LNCAP (cell line): Measurements from ENCODE around the gene MPRIP.

ENCODE experiments used
- TF ChIP-seq, protein P1 (sequence below): fragments of 450-650 bp; IDR thresholded peaks from 2 replicates; pipeline ENCODE4 v1.5.1; 2017; ENCODE audit warnings: mild to moderate bottlenecking

Gene MPRIP

DNA sequence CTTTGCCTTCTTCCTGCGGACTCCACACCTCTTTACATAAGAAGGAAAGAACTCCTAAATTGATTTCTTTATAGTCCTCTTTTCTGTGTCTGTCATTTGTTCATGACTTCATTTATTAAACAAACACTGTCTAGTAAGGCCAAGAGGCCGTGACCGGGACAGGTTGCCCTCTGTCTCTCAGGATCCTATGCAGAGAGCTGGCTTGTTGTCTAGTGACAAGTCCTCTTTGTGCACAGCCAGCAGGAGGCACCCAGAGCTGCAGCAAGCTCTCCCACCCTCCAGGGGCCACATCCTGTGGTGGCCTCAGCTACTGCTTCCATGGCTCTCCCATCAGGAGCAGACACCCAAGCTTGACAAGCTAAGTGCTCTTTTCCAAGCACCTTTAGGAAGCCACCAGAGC, 113.3 kb downstream of the MPRIP start:
- TF ChIP-seq, protein P1, sequence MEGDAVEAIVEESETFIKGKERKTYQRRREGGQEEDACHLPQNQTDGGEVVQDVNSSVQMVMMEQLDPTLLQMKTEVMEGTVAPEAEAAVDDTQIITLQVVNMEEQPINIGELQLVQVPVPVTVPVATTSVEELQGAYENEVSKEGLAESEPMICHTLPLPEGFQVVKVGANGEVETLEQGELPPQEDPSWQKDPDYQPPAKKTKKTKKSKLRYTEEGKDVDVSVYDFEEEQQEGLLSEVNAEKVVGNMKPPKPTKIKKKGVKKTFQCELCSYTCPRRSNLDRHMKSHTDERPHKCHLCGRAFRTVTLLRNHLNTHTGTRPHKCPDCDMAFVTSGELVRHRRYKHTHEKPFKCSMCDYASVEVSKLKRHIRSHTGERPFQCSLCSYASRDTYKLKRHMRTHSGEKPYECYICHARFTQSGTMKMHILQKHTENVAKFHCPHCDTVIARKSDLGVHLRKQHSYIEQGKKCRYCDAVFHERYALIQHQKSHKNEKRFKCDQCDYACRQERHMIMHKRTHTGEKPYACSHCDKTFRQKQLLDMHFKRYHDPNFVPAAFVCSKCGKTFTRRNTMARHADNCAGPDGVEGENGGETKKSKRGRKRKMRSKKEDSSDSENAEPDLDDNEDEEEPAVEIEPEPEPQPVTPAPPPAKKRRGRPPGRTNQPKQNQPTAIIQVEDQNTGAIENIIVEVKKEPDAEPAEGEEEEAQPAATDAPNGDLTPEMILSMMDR, result no peak

DNA sequence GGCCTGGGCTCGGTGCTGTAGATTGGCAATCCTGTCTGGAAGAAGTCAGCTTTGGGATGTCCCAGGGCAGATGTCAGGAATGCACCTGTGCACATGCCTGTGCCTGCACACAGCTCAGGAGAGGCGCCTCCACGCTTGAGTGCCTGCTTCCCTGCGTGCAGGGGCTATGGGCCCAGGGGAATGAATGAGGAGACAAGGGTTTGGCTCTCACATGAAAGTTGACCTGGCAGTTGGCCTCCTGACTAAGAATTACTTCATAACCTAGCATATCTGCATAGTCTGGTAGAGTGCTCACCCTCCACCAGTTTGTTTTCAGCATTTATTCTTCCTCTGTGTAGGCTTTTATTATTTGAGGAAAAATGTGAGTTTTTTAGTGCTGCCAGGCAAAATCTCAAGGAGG, 113.8 kb downstream of the MPRIP start:
- TF ChIP-seq, protein P1, result no peak

DNA sequence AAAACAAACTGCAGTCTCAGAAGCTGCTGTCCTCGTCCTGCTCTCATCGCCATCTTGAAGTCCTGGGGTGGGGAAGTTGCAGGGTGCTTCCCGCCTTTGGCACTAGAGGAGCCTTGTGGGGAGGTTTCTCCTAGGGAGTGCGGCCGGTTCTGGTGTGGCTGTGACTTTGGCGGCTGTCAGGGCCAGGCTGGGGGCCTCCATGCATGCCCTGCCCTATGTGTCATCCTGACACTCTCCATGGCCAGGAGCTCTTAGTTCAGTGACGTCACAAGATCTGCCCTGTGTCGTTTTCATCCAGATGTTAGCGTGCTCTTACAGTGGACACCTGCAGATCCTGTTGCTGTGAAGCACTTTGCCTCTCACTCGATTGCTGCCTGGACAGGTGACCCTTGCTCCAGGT, 114.3 kb downstream of the MPRIP start:
- TF ChIP-seq, protein P1, result no peak

DNA sequence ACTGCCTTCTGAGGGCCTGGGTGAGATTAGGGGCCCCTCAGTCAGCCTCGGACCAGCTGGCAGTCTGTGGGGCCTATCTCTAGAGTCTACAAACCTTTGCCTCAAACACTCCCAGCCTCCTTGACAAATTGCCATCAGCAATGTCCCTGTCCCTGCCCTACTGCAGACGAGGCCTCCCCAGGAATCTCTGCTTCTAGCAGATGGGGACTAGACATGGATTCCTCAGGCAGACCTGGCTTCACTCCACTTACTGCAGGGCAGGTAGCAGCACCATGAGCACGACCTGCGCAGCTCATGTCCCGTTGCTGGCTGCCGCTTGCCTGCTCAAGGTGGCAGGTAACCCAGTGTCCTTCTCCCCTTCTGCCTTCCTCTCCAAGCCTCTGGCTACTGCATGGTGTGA, 114.8 kb downstream of the MPRIP start:
- TF ChIP-seq, protein P1, result no peak

DNA sequence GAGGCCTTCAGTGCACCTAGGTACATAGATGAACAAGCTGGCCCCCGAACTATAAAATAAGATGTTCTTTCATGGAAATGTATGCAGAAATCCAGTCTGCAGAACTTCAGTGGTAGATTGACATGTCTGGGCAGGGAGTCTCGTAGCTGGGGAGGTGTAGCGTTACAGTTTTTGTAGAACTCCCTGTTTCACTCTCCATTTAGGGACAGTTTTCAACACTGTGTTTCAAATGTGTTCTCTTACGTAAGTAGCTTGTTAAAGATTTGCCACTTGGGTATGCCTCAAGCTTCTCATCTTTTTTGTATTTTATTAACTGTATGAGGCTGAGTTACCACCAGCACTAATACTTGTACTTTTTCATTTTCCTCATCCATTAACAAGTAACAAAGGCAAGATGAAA, 117.3 kb downstream of the MPRIP start:
- TF ChIP-seq, protein P1, result no peak

DNA sequence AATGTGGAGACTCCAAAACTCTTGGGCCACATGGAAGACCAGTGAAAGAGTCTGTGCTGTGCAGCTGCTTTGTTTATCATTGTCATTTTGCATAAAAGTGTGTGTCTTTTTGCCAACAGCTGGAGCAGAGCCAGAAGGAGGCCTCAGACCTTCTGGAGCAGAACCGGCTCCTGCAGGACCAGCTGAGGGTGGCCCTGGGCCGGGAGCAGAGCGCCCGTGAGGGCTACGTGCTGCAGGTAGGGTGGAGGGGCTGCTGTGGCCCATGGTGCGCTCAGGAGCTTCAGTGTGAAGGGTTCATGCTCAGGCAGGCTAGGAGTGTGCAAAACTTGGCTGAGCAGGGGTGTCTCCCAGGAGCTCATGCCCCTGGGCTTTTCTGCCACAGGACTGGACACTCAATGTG, 118.9 kb downstream of the MPRIP start:
- TF ChIP-seq, protein P1, result no peak

DNA sequence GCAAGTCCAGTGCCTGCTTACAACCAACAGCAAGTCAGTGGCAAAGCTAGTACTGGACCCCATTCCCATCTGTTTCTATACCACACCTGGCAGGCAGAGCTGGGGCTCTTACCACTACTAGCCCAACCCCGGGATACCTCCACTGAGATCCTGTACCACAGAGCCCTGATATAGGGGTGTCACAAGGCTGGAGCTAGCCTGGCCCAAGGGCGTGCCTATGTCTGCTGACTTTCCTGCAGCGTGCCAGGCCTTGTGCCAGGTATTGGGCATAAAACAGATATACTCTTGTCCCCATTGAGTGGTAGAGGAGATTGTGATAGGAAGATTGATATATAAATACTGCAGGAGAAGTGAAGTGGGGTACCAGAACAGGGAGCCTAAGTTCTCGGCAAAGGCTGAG, 119.5 kb downstream of the MPRIP start:
- TF ChIP-seq, protein P1, result no peak

DNA sequence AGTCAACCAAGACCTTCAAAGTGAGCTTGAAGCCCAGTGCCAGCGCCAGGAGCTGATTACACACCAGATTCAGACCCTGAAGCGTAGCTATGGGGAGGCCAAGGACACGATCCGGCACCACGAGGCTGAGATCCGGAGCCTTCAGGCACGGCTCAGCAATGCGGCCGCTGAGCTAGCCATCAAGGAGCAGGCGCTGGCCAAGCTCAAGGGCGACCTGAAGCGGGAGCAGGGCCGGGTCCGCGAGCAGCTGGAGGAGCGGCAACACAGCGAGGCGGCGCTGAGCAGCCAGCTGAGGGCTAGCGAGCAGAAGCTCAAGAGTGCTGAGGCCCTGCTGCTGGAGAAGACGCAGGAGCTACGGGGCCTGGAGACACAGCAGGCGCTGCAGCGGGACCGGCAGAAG, 121.9 kb downstream of the MPRIP start:
- TF ChIP-seq, protein P1, result no peak
